ENCODE measurements around the gene DOCK1.

DNA sequence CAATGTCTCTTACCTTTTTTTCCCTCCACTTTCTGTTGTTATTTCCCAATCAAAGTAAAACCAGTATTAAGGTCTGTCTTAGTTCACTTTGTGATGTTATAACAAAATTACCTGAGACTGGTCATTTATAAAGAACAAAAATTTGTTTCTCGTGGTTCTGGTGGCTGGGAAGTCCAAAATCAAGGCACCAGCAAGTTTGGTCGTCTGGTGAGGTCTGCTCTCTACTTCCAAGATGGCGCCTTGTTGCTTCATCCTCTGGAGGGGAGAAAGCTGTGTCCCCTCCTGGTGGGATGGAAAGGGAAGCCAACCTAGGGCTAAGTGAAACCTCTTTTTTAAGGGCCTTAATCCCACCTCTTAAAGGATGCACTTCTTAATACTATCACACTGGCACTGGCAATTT, 313.4 kb downstream of the DOCK1 start:
- TF ChIP-seq, protein P1, sequence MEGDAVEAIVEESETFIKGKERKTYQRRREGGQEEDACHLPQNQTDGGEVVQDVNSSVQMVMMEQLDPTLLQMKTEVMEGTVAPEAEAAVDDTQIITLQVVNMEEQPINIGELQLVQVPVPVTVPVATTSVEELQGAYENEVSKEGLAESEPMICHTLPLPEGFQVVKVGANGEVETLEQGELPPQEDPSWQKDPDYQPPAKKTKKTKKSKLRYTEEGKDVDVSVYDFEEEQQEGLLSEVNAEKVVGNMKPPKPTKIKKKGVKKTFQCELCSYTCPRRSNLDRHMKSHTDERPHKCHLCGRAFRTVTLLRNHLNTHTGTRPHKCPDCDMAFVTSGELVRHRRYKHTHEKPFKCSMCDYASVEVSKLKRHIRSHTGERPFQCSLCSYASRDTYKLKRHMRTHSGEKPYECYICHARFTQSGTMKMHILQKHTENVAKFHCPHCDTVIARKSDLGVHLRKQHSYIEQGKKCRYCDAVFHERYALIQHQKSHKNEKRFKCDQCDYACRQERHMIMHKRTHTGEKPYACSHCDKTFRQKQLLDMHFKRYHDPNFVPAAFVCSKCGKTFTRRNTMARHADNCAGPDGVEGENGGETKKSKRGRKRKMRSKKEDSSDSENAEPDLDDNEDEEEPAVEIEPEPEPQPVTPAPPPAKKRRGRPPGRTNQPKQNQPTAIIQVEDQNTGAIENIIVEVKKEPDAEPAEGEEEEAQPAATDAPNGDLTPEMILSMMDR (conservative IDR thresholded peaks at IDR 0.05): no peak
- TF ChIP-seq ZFX (IDR thresholded peaks at IDR 0.05): no peak

Data from C4-2B (cell line).